A172 (cell line): ENCODE data around the gene PRKCD. TPM values are rescaled to one million over a fixed set of nuclear protein-coding genes. Genes with fewer than 3 reads are reported as not detected.
"Not testable (repeated sequence)": the region's sequence is repeated elsewhere in the genome, so short reads cannot be mapped to it uniquely, and the experiment has no call there.

Experiments used
- DNase-seq: peaks from one replicate; pipeline ENCODE4 v3.0.0-alpha.2; 2015; ENCODE audit warnings: low spot score
- total RNA-seq: library from RNA; depleted of rRNA; stranded (reverse); fragments of >200 nt; shearing (Covaris generic); gene quantifications from 2 replicates; pipeline ENCODE4 v1.2.3, GENCODE V29; 2014

PRKCD gene
- total RNA-seq, 1 experiment from 2014 or later: 3.4 TPM

- no peak for DNase-seq
Measured at GRCh38 chr3:53139906-53140846, 20.8 kb upstream of the PRKCD start.

GRCh38 chr3:53140847-53141845 is 19.9 kb upstream of the PRKCD start:
- peak; percentile 29 for DNase-seq

GRCh38 chr3:53142986-53143385 is 18.0 kb upstream of the PRKCD start:
- no peak for DNase-seq

GRCh38 chr3:53144446-53144845 is 16.6 kb upstream of the PRKCD start:
- DNase-seq: no peak

GRCh38 chr3:53144862-53145712 is 15.9 kb upstream of the PRKCD start:
- DNase-seq: no peak

- no peak for DNase-seq
Measured at GRCh38 chr3:53145713-53146080, 15.3 kb upstream of the PRKCD start.

GRCh38 chr3:53146319-53146891 is 14.6 kb upstream of the PRKCD start:
- no peak for DNase-seq

GRCh38 chr3:53147151-53147902 is 13.7 kb upstream of the PRKCD start:
- DNase-seq: no peak

GRCh38 chr3:53147903-53148400 is 13.1 kb upstream of the PRKCD start:
- DNase-seq: no peak

GRCh38 chr3:53149006-53149690 is 11.9 kb upstream of the PRKCD start:
- no peak for DNase-seq

GRCh38 chr3:53149699-53150098 is 11.3 kb upstream of the PRKCD start:
- no peak for DNase-seq

- DNase-seq: peak; percentile 37
Measured at GRCh38 chr3:53150247-53151085, 10.5 kb upstream of the PRKCD start.

GRCh38 chr3:53151086-53151438 is 9.9 kb upstream of the PRKCD start:
- not testable (repeated sequence) for DNase-seq

- DNase-seq: no peak
Measured at GRCh38 chr3:53151465-53151864, 9.5 kb upstream of the PRKCD start.

- DNase-seq: no peak
Measured at GRCh38 chr3:53151870-53152660, 8.9 kb upstream of the PRKCD start.

- no peak for DNase-seq
Measured at GRCh38 chr3:53153264-53153823, 7.7 kb upstream of the PRKCD start.

- DNase-seq: no peak
Measured at GRCh38 chr3:53153980-53154379, 7.0 kb upstream of the PRKCD start.

- DNase-seq: no peak
Measured at GRCh38 chr3:53154881-53155285, 6.1 kb upstream of the PRKCD start.
